ENCODE results near the gene DIRAS3.

DNA sequence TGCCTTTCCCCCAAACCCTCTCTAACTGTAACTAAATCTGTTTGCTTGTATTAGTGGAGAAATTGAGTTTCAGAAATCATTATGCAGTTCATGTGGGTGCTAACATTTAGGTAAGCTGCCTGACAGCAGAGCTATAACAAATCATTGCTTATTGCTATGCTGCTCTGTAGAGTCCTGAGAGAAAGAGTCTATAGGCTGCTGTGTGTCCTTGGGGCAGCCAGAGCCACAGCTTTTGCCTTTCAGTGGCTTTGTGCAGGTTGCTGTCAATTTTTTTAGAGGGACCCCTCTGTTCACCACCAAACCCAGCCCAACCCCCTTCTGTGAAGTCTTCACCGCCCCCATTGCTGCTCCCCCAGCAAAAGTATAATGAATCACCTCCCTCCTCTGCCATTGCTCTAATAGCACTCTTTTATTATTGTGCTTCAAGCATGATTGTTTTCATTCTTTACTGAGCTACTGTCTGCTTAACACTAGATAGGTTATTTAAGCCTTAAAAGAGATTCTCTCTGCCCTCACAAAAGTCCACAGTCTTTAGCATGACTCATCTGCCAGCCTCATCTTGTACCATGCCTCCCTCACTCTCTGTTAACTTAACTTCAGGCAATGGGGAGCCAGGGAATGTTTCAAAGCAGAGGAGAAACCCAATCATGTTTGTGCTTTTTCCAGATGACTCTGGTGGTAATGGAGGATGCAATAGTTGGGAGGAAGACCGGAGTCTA, 38.6 kb downstream of the DIRAS3 start:
- TF ChIP-seq CTCF (IDR thresholded peaks at IDR 0.05) (no peak), POLR2A (IDR thresholded peaks at IDR 0.05) (no peak)

All from adrenal gland (tissue), 5 donors.